NT2/D1 (cell line): Measurements from ENCODE around the gene PLEKHF1.

Experiments
- SUZ12 ChIP-seq: IDR thresholded peaks from 2 replicates; pipeline ENCODE4 v1.6.1; 2011; ENCODE audit not compliant: insufficient read length, insufficient read depth; ENCODE audit errors: extremely low read depth
- YY1 ChIP-seq: IDR thresholded peaks from 2 replicates; pipeline ENCODE4 v1.6.1; 2011; ENCODE audit not compliant: insufficient read length, insufficient read depth
- ZNF274 ChIP-seq: IDR thresholded peaks from 2 replicates; pipeline ENCODE4 v1.6.1; 2011; ENCODE audit warnings: mild to moderate bottlenecking, low read depth, low read length

DNA sequence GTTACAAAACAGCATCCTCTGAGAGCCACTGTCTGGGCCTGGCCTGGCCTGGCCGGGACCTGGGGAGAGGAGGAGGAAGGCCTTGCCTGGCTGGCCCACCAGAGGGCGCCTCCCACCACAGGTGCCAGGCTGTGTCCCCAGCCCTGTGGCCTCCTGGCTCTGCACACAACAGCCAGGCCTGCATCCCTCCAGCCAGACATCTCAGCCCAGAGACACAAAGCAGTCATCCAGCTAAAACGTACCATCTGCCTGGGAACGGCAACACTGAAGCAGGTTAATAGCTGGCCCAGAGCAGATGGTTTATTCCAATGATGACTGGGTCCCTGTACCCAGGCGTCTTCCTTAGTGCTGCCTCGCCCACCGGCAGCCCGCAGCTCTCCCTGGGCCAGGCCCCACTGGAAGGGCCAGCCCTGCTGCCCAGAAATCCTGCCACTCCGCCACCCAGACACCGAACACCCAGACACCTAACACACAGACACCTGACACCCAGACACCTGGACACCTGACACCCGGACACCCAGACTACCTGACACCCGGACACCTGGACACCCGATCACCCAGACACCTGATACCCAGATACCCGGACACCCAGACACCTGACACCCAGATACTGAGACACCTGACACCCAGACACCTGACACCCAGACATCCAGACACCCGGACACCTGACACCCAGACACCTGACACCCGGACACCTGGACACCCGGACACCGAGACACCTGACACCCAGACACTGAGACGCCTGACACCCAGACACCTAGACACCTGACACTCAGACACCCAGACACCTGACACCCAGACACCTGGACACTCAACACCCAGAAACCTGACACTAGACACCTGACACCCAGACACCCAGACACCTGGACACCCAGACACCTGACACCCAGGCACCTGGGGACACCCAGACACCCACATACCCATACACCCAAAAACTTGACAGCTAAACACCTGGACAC is 29.7 kb downstream of the PLEKHF1 start:
- no peak for TF ChIP-seq SUZ12
- TF ChIP-seq ZNF274 = no peak
- no peak for TF ChIP-seq YY1
